ENCODE data around the gene CDC6.

GRCh38 chr17:40352237-40352778 lies 64.6 kb downstream of the CDC6 start:
- TF ChIP-seq CTCF (IDR thresholded peaks at IDR 0.05; ENCODE audit: low read depth, low read length) = no peak
- TF ChIP-seq EZH2phosphoT487 (IDR thresholded peaks at IDR 0.05; ENCODE audit: low read depth) = no peak

Data from OCI-LY3 (cell line).